Amniotic stem cell (primary cell): ENCODE measurements around the gene OR7D2.

ENCODE experiments used
- DNase-seq: peaks from one replicate; lab custom pipeline; 2025; lab: John Stamatoyannopoulos, UW

The OR7D2 gene

GRCh38 chr19:9205501-9206113 is 26.8 kb downstream of the OR7D2 start:
- peak; percentile 9 for DNase-seq

DNA sequence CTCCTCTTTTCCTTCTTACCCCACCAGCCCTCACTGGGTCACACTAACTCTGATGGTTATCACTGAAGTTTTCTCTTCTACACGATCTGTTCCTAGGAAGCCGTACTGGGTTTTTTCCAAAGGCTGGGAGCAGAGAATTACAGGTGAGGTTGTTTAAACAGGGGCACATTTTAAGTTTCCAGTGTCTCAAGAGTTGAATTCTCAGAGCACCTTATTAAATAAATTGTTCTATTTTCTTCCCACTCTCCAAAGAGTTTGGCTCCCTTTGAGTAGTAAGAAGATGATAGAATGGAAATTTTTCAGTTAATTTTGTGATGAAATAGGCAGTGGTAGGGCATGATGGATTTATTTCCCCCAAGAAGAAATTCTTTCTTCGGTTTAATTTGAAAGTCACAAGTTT is 40.7 kb downstream of the OR7D2 start, which contains the start of gene OR7D4:
Gene OR7D4 (minus strand): TSS at position 101 of the 400 bp plus-strand sequence. CDS start 4,752 bp downstream, outside the sequence.
- DNase-seq: no peak
